Astrocyte of the hippocampus (primary cell): Measurements from ENCODE around the gene PYHIN1.

Source experiments
- DNase-seq: peaks from one replicate; pipeline ENCODE4 v3.0.0; 2011; ENCODE audit warnings: low read depth, low spot score

The PYHIN1 gene

DNA sequence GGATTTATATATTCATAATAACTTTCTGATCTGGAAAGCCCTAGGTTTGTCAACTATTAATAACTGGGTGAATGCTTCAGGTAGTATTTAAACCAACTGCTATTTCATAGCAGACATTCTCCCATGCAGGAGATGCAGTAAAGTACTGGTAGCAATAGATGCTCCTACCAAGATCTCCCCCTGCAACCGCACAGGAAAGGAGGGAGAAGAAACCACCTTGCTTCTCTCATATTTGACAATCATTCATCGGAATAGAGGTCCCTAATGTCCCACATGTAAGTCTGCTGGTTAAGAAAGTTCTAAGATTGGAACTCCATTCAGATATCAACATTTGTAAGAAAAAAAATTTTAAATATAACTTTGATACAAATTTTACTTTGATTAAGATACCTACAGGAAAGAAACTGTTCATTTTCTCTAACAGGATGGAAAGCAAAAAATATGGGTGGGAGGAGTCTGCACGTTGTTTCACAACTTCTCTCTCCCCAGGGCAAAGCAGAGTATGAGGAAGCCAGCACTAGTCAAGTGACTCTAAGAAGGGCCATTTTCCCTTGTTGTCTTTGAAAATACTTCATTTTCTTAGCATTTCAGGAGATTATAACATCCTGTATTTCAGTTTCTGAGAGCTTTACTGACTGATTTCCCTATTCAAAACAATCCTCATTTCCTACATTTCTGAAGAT is at the start of gene PYHIN1:
Gene PYHIN1 (plus strand): TSS at position 498 of the 683 bp plus-strand sequence. CDS start 5,359 bp downstream, outside the sequence.
- DNase-seq = no peak

DNA sequence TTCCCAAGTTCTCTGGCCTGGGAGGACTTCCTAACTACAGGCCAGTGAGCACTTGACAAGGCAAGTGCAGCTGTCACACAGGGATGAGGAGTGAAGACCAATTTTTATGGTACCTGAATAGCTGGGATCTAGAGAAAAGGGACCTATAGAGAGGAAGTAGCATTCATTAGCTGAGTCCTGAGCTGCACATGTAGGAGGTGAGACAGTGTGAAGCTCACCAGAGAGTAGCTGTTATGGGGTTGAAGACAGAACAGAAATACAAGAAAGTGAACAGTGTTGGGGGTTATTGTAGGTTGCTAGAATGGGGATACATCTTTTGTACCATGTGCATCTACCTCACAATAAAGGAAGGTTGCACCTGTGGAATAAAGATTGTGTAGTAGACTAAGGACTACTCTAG is 37.7 kb upstream of the PYHIN1 start:
- DNase-seq = no peak

DNA sequence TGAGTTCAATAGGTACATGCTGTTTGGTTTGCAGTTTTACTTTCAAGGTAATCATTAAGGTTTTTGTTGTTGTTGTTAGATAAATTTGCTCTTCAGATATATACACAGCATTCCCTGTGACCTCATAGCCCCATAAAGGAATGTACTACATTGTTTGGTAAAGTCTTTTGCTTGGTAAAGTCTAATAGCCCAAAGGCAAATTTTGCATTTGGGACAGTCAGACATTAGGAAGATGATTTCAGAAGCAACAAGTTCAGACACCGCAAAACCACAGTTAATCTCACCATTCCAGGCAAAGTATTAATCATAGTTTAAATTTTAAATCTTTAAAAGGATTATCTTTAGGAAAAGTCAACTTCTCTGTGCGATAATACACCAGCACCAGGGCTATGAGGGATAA is 32.6 kb upstream of the PYHIN1 start:
- no peak for DNase-seq

DNA sequence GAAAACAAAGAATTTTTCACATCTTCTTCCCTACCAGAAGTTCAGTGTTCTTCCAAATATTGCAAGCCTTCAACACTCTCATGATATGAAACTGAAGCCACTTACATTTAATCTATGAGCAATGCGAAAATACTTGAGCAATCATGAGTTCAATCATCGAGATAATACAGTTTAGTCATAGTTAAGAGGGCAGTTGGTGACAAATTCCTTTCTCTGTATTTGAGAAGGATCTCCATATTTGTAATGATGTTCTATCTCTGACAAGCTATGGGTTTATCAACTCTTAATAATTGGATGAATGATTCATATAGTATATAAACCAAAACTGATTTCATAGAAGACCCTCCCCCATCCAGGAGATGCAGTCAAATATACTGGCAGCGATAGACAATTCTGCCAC is 29.7 kb upstream of the PYHIN1 start:
- DNase-seq = no peak

DNA sequence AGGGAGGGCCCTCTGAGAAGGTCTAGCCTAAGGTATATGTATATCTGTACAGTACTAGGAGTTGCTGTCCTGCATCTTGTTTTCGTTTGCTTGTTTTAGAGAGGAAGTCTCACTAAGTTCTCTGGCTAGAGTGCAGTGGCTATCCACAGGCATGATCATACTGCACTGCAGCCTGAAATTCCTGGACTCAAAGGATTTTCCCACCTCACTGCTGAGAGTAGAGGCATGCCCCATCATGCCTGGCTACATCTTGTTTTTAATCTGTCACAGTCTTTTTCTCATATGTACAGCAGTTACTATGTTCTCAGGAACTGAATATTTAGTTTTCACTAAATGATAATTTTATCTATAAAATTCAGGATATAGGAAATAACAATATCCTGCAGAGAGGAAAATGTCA is 15.3 kb upstream of the PYHIN1 start:
- peak; percentile 1 for DNase-seq

DNA sequence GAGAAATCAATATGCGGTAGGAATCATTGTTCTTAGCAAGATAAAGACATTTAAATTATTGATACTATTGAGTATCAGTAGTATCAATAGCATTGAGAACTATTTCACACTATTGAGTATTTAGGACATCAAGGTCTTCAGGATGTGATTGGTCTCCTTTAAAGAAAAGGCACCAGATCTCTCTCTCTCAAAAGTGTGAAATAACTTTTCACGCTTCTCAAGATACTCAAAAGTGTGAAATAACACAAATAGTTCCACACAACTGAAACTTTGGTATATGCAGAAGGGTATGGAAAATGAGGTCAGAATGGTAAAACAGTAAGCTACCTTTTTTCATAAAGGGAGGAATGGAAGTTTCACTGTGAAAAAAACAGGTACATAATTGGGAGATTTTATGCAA is 6.7 kb upstream of the PYHIN1 start:
- no peak for DNase-seq

DNA sequence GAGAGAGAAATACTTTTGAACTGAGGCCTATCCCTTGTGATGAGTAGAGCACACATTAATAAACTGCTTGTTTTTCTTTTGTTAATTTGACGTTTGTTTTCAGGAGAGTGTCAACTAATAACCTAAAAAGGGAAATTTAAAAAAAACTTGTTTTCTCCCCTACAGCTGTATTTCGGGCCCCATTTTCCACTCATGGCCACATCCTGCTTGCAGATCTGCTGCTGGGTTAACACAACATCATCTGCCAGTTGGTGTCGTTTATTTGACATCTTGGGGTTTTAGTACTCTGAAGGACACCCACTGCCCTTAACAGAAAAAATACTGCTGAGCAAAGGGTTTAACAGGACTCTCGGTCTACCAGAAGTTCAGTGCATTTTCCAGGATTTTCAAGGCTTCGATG is 848 bp upstream of the PYHIN1 start:
- no peak for DNase-seq

DNA sequence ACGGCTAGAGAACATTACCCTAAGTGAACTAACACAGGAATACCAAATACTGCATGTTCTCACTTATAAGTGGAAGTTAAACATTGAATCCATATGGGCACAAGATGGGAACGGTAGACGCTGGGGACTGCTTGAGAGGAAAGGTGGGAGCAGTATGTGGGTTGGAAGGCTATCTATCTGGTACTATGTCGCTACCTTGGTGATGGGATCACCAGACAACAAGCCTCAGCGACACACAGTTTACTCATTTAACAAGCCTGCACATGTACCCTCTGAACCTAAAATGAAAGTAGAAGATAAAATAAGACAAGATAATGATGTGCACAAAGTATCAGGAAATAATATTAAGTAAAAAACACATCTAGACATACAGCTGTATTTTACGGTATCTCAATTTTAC is 819 bp downstream of the PYHIN1 start:
- DNase-seq = no peak

DNA sequence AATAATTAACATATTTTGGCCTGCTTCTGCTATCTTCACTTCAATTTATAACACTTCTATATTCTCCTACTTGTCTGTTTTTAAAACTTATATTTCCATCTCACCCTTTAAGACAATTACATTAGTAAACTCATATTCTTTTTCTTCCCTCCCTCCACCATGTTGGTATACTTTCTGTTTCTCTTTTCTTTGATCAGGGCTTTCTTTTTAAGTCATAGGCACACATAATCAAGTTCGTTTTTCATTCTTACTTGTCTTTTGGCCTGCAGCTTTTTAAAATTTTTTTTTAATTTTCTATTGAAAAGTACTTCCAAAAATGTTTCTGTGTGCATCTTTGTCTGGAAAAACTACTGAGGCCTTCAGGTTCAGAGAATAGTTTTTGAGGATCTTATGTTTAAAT is 2.3 kb downstream of the PYHIN1 start:
- DNase-seq = no peak

DNA sequence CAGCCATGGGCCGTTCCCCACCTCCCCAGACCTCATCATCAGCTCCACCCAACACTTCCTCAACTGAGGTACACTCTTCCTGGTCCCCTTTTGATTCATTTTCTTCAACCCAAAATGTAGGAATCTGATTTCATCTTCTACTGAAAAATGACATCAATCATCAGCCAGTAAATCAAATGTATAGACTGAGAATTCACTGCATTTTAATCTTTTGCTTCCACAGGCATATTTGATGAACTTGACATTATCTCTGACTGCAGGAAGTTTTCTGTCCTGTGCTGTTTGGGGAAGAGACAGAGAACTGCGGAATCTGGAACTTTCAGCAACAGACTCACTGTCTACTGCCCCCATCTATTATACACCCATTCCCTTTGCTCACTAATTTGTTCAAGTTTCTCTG is 7.8 kb downstream of the PYHIN1 start:
- DNase-seq = no peak

DNA sequence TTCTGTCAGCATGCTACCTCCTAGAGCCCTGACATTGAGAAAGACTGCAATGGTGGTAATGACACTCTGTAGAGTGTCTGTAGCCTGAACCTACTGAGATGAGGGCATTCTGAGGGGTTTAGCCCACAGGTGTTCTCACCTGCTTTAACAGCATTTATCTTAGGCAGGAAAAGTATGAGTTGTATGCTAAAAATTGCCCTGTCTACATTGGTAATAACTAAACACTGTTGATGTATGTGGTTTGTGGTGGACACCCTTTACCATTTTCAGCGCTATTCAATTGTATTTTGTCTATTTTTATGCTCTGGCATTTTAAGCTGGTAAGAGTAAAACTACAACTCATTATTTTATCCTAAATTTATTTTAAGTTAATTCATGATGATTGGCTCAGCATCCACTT is 10.0 kb downstream of the PYHIN1 start:
- DNase-seq = no peak

DNA sequence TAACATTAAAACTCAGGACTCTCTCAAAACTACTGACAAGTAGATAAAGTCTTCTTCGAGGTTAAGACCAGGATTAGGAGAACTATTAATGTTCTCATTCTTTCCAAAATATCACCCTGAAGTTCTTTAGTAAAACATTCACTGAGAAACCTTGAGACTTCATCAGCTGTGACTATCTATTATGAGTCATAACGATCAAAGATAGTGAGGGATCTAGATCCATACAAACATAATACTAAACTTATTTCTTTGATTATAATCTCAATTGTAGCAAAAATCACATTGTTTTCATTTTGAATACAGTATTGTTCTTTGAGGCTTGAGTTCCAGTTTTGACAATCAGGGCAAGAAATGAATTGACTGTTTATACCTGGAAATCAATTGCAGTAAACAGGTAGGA is 11.1 kb downstream of the PYHIN1 start:
- DNase-seq = no peak

DNA sequence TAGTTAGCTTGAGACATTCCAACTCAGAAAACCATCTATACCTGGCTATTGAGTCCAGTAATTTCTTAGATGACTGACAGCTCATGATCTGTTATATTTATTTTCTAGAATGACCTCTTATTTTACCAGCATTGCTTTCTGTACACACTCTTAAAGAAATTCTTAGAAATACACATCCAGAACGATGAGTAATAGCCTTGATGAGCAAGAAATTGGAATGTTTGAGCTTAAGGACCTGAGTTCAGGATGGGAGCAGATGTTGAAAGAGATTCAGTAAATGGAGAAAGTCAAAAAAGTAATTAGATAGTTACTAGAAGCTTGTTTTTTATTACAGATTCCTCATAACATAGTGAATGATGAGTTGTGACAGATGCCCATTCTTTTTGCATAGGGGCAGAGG is 11.7 kb downstream of the PYHIN1 start:
- DNase-seq = no peak

DNA sequence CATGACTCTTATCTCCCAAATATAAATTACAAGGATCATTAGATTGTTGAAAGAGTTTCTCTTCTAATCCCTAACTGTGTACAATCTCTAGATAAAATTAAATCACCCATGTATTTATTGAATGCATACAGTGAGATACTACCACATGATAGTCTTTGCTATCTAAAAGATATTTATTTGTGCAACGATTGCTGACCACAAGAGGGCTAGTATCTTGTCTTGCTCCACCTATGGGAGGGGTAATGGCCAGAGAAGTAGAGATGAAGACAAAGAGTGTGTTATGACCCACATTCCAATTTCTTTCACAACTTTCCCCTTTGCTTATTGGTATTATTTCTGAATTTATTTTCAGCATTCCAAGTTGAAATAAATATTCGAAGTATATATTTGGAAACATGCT is 13.7 kb downstream of the PYHIN1 start:
- DNase-seq = no peak

DNA sequence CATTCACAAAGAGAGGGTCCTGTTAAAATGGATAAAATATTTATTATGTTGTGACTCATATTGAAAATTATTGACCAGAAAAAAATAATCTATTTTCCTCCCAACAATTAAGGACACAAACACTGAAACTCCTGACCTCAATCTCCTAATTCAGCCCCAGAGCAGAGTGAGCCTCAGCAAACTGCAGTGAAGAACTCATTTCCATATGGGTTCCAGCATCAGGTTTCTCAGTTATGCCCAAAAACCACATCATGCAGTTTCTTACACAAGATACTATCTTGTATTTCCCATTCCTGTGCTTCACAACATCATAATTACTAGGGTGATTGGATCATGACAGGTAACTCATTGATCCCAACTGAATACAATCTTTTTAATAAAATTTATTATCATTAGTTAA is 15.4 kb downstream of the PYHIN1 start:
- no peak for DNase-seq

DNA sequence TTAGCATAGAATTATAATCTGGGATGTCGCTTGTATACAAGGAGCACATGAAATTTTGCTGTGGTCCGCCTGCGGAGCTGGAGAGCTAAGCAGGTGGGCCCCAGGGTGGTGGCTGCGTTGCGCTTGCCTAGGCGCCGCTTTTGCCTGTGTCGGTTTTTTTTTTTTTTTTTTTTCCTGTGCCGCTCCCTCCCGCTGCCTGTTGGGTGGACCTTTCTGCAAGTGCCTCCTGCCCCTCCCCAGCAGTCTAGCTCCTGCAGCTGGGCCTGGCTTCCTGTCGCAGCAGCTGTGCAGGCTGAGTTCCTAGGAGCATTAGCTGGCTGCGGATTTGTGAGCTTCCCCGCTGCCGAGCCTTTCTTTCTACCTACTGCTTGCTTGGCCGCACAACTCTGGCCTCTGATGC is 20.6 kb downstream of the PYHIN1 start:
- no peak for DNase-seq

DNA sequence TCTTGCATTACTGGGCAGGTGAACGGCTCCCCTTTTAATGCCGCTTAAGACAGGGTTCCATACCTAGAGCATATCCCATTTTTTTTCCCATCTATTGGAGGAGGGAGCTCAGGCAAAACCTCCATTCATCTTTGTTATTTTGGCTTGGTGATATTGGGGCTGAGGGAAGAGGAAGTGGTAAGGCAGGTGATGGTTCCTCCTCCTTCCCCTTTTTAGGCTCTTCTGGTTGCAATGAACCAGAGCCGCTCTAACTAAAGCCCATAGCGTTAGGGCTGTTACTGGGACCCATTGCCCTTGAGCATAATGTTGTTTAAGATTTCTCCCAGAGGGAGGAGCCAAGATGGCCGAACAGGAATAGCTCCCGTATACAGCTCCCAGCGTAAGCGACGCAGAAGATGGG is 21.1 kb downstream of the PYHIN1 start:
- no peak for DNase-seq

DNA sequence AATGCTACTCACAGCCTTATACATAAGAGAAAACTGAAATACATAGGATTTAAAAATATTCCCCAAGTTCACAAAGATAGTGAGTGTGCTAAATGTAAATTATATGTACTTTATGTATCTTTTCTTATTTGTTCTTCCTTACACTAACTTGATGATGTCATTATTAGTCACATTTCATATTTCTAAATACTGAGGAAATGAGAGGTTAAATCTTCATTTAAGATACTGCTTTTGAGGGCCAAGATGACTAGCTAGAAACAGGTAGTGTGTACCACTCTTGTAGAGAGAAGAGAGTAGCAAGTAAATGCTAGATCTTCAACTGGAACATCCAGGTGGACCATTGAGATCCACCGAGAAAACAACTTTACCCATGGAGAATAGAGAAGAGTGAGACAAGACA is 29.8 kb downstream of the PYHIN1 start:
- DNase-seq = no peak

DNA sequence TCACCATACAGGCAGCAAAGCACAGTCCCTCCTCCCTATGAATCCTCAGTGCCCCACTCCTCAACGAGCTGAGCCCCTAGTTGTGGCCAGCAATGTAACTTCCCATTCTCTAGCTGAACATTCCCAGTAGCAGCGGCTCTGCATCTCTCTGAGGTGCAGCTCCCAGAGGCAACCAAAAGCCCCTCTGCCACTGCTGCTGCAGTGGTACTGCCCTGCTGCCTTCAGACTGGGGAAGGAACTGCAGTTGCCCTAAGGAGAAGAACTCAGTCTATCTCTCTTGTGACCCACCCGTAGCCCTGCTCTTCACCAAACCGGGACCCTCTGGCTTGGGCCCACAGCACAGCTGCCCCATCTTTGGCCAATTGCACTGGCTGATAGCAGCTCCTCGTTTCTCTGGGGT is 31.6 kb downstream of the PYHIN1 start:
- no peak for DNase-seq

DNA sequence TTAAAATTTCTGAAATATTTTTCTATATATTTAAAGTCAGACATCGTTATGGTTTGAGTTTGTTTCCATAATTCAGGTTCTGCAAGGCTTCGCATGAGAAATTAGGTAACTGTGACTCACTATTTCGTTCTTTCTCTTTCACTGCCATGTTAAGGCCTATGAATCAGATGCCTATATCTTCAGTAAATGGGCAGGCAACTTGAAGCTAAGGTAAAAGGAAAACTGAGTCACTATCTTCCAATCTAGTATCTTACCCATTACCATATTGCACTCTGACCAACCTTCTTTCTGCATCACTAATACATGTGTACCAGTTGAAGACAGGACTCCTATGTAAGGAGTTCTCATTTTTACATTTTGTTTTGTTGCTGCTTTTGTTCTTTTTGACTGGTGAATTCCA is 37.8 kb downstream of the PYHIN1 start:
- DNase-seq = no peak

DNA sequence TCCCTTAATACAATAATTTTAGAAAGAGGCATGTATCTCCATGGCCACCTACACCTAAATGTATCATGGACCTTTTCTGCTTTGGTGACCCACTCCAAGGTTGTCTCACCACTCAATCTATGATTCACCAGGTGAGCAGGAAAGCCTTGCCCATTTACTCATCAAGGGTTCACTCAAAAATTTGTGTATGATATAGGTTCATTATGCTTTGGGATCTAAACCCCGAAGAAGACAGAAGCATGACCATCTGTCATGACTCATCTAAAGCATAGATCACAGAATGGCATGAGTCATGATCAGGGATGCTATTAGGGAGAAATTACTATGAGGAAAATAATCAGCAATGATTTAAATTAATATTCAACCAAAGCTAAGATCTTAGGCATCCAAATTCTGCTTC is 38.5 kb downstream of the PYHIN1 start:
- no peak for DNase-seq

DNA sequence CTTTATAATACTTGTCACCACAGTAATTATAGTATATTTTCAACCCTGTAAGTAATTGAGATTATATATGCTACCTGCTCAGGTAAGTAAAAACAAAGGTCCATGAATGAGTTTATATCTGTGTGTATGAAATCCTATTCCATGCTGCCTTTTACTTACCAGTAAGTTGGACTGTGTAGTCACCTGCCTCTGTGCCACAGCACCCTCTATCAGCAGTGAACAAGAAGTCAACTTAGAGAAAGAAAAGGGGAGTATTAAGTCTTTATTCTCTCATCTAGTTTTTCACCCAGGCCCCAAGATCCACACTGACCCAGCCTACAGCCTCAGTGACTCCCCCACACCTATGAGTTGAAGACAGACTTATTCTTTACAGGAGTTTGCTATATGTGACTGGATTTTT is 41.5 kb downstream of the PYHIN1 start:
- DNase-seq = no peak

DNA sequence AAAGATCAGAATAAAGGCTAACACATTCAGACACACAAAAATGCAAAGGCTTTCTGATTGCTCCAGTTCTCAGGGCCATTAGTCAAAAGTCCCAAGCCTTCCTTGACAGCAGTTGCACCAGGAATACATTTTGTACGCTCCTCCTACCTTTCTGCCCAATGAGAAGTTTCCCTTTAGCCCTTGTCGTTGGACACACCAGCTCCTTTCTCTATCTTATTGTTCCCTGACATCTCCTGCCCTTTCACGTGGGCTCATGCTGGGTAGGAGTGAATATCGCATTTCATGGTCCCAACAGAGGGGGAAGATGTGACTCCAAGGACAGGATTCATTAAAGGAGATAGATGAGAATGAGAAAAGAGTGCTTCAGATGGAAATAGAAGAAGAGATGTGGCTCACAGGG is 44.9 kb downstream of the PYHIN1 start:
- DNase-seq = no peak

DNA sequence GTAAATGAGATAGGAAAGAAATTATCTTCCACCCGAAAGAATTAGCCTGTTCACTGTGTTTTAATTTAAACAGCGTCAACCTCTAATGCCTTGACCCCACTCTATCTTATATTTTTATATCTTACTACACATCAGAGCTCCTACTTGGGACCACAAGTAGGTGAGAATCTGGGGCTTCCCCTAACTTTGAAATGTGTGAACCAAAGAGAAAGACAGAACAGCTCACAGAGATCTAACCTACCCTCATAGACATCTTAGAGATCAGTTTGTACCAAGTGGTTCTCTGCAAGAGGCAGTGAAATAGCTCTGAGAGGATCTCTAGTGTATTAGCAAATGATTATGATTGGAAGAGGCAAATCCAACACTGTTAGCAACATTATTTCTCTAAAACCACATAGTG is 47.4 kb downstream of the PYHIN1 start:
- no peak for DNase-seq
